HG03521 (cell line): ENCODE measurements around the gene PCOLCE2.
"Not testable (repeated sequence)": the region's sequence is repeated elsewhere in the genome, so short reads cannot be mapped to it uniquely, and the experiment has no call there.

Experiments
- ATAC-seq: cut with Tn5 transposase; IDR thresholded peaks from one replicate; pipeline ENCODE4 v1.9.1; 2021; ENCODE audit warnings: mild to moderate bottlenecking, moderate library complexity; ENCODE audit not compliant: unreplicated experiment

Gene PCOLCE2

GRCh38 chr3:142904639-142905436, 16.0 kb upstream of the PCOLCE2 start:
- no peak for ATAC-seq

DNA sequence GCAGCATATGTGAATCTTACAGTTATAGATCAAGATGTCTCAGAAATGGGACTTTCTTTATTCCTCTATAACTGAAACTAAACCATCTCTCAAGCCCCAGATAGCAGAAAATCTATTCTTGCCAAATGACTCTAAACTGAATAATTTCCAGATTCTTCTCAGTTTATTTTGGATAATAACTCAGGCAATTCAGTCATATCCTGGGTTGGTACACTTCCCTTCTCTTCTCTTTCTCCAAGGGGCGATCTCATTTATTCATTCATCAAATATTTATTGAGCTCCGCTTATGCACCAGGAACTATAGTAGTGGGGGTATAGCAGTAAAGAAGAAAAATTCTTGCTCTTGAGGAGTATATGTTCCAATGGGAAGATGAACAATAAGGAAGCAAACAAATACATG, 13.5 kb upstream of the PCOLCE2 start:
- no peak for ATAC-seq

GRCh38 chr3:142898346-142899213, 9.7 kb upstream of the PCOLCE2 start:
- no peak for ATAC-seq

DNA sequence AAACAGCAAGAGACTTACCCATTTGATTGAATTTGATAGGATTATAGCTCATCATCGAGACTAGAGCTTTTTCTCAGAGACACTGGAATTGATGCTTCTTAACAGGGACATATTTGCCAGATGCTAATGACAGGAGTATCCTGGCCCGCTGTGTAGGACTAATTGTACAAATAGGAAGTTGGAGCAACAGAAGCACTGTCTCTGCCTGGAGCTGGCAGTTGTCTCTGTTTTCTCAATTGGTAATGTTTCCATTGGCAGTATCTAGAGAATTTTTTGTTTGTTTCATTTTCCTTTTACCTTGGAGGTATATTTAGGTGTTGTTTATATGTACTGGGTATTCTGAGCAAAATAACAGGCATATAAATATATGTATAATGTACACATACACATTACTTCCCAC, 8.9 kb upstream of the PCOLCE2 start:
- no peak for ATAC-seq

GRCh38 chr3:142896996-142897395, 8.1 kb upstream of the PCOLCE2 start:
- no peak for ATAC-seq

GRCh38 chr3:142896201-142896755, 7.4 kb upstream of the PCOLCE2 start:
- ATAC-seq = no peak

DNA sequence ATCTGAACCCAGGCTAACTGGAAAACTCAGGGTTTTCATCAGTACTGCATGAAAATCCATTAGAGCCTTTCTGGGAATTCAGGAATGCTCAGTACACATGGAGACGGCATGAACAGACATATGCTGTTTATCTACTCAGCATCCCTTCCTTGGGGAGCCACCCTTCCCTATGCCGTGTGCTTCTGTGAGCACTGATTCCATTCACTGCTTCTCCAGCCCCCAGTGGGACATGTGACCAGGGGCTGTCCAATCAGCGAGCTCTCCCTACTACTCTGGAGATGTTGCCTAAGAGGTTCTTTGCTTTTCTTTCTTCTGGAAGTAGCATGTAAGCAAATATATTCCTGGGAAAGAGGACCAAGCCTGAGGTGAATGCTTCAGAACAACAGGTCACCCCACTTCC, 5.6 kb upstream of the PCOLCE2 start:
- no peak for ATAC-seq

DNA sequence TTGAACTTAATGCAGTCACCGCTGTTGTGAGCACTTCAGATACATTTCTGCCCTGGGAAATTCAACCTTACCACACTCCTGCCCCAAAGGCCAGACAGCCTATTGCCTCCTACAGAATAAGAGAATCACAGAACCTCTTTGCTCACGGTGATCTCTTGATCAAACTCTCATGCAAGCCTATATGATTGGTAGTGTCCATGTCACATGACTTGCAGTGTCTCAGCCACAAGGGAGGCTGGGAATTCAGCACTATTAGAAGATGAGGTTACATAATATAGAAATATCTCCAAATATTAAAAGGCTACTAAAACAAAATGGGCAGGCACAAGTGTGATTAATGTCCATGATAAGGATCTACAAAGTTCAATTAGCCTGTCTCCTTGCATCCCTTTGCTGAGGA, 3.8 kb upstream of the PCOLCE2 start:
- ATAC-seq = no peak

DNA sequence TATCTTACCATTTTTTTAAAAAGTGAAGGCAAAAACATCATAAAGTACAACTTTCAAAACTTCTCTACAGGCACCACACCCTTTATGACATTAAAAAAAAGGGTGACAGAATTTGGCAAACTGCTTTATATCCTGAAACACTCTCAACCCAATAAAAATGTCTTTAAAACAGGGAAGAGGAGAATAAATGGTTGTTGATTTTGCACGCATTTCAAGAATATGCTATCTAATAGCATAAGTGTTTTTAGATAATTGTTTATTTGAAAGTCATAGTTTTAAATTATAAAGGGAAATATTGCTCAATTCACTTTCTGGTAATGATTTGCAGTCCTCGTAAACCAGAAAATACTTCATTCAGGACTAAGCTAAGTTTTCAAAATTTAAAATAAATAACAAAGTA, 1.7 kb upstream of the PCOLCE2 start:
- no peak for ATAC-seq

DNA sequence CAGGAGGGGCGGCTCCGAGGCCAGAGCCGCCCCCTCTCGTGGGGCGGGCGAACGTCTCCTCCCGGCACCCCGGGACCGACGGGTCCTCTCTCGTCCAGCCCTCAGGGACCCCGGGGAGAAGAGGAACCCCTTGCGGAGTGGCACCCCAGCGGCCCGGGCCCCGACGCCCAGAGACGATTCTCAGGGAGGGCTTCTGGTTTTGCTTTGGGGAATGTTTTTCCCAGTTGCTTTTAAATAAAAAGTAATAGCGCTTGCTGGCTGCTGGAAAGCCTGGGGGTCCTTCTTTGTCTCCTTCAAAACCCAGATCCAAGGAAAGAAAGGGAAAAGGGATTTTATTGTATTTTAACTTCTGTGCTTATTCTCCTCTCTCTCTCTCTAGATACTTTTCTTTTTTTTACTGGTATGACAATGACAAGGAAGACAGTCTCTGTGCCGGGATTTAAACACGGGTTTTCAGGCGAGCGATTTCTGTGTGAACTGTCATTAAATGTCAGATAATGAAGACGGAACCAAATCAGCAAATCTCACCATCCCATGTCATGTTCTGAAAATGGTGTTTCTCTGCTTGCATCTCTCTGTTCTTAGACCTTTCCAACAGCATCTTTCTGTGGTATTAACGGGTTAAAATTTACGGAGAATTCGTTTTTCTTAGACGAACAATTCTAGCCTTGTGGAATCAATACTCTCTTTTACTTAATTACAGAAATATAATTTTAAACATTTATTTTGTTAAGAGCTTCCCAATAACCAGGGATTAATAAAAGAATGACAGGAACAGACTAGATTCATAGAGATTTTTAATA, 530 bp upstream of the PCOLCE2 start:
- ATAC-seq = no peak

DNA sequence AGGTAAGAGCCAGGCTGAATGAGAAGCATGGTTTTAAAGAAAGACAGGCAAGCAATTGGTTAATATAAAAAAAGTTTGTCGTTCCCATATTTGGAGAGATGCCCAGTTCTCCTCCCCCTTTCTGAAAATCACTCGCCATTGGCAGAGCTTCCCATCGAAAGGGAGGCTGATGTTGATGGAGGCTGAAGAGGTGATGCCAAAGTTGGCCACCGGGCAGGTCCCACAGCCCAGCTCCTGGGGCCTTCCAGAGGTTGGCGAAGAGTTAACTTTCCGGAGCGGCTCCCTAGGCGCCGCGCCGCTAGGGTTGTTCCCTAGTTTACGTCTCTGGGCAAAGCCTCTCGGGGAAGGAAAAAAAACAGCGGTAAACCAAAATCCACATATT, 793 bp downstream of the PCOLCE2 start:
- ATAC-seq = no peak

DNA sequence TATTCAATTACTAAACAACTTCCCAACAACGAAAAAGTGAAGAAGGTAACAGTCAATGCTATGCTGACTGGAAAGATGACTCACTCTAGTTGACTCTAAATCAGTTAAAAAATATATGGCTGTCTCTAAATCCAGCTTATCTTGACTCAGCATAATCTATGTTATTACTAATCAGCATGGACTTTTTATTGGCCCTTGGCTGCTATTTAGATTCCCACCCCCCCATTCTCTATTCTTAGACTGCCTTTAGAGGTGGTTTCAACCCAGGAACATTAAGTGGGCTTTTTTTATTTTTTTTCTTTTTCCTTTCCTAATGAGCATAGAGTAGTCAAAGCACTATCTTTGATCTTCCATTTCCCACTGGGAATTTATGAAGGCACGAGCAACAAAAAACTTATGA, 1.9 kb downstream of the PCOLCE2 start:
- ATAC-seq = no peak

- no peak for ATAC-seq
Observed at GRCh38 chr3:142886021-142886420, 2.9 kb downstream of the PCOLCE2 start.

GRCh38 chr3:142884531-142884930, 4.4 kb downstream of the PCOLCE2 start:
- no peak for ATAC-seq

DNA sequence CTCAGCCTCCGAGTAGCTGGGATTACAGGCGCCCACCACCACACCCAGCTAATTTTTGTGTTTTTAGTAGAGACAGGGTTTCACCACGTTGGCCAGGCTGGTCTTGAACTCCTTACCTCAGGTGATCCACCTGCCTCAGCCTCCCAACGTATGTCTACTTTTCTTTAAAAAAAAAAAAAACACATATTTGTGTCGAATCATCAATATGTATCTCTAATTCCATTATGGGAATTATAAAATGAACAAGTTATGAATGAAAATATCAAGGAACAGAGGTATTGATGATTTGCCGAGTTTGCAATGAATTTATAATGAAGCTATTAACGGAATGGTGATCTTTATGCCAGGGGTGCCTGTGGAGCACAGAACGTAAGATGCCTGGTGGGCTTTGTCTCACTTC, 5.3 kb downstream of the PCOLCE2 start:
- ATAC-seq = not testable (repeated sequence)

DNA sequence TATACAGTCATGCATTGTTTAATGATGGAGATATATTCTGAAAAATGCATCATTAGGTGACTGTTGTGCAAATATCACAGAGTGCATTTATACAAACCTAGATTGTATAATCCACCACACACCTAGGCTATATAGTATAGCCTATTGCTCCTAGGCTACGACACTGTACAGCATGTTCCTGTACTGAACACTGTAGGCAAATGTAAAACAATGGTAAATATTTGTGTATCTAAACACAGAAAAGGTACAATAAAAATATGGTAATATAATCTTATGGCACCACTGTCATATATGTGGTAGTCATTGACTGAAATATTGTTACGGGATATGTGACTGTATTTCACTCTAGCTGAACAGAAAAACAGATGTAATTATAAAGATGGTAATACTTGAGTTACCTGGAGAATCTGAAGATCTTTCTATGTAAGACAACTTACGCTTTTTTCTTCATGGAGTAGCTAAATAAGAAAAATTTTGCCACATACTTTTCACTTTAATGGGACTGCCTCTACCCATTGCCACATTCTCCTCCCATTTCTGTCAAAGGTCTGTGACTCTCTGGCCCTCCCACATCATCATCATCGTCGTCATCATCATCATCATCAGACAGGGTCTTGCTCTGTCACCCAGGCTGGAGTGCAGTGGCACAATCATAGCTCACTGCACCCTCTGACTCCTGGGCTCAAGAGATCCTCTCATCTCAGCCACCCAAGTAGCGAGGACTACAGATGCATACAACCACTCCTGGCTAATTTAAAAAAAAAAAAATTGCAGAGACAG, 7.2 kb downstream of the PCOLCE2 start:
- ATAC-seq = no peak

GRCh38 chr3:142878649-142879300, 10.1 kb downstream of the PCOLCE2 start:
- ATAC-seq = no peak

GRCh38 chr3:142876417-142876816, 12.5 kb downstream of the PCOLCE2 start:
- no peak for ATAC-seq

- no peak for ATAC-seq
Observed at GRCh38 chr3:142875583-142876207, 13.2 kb downstream of the PCOLCE2 start.
